Heart right ventricle (tissue), 16 donors: ENCODE results near the gene TRIM9. TPM values are rescaled to one million over a fixed set of nuclear protein-coding genes. Genes with fewer than 3 reads are reported as not detected.

ENCODE experiments used
- ATAC-seq, 8 donors: fragments of 200-7000 bp; cut with Tn5 transposase; one replicate each; pipeline ENCODE4 v1.9.1; 2020; ENCODE audit warnings: mild to moderate bottlenecking in 8 of 8, moderate library complexity in 8 of 8, moderate number of reproducible peaks in 1 of 8
- DNase-seq, 2 donors: peaks; one replicate each; pipeline ENCODE4 v3.0.0-alpha.2; 2020
- H3K27ac ChIP-seq, 10 donors: fragments of 200-600 bp; sonication (generic) in 2 of 10; one replicate each; pipeline versions ENCODE4 v1.5.0 to v1.8.0; 2020 to 2022; ENCODE audit warnings: mild to moderate bottlenecking in 3 of 10
- H3K27me3 ChIP-seq, 7 donors: fragments of 200-600 bp; one replicate each; pipeline ENCODE4 v1.8.0; 2021 to 2022; ENCODE audit warnings: mild to moderate bottlenecking in 2 of 7
- H3K36me3 ChIP-seq, 9 donors: fragments of 200-600 bp; sonication (generic) in 1 of 9; one replicate each; pipeline versions ENCODE4 v1.5.0 to v1.8.0; 2020 to 2022; ENCODE audit warnings: mild to moderate bottlenecking in 2 of 9
- H3K4me1 ChIP-seq, 9 donors: fragments of 200-600 bp; sonication (generic) in 1 of 9; one replicate each; pipeline versions ENCODE4 v1.5.0 to v1.8.0; 2020 to 2022; ENCODE audit warnings: mild to moderate bottlenecking in 4 of 9
- H3K4me3 ChIP-seq, 10 donors: fragments of 200-600 bp; sonication (generic) in 2 of 10; one replicate each; pipeline versions ENCODE4 v1.5.0 to v1.8.0; 2020 to 2022; ENCODE audit warnings: mild to moderate bottlenecking in 7 of 10, moderate library complexity in 2 of 10
- H3K9me3 ChIP-seq, 11 donors: fragments of 200-600 bp in 10 of 11; sonication (generic) in 2 of 11; one replicate each; pipeline versions ENCODE4 v1.5.0 to v1.8.0; 2013 to 2022; ENCODE audit warnings: mild to moderate bottlenecking in 2 of 11, control low read depth in 1 of 11, moderate library complexity in 1 of 11
- WGBS, 2 donors: extraction: QIAGEN DNeasy Blood & Tissue Kit; methylation state at CpG; one replicate each; pipeline ENCODE4 v1.1.7; 2013; ENCODE audit warnings: inconsistent platforms in 1 of 2; 5-methylcytosine and 5-hydroxymethylcytosine counted together
- intact Hi-C, 10 donors: fragments of 100-400 bp; cut with DNase I; formaldehyde crosslinking; loops; one replicate each; pipeline versions ENCODE4 v1.11.1 to v1.14.2; 2022
- polyA plus RNA-seq, 2 donors: library from polyadenylated mRNA; stranded (reverse); fragments of 200-250 nt; gene quantifications; one replicate each; pipeline ENCODE4 v1.2.3, GENCODE V29; 2013
- total RNA-seq, 10 donors: library from RNA; stranded (reverse); fragmentation: NEBNext Ultra II Directional in 3 of 10; extraction: Animal tissue kit (Norgen Biotek cat#: 25700) in 3 of 10; gene quantifications; one replicate each; pipeline versions ENCODE4 v1.2.1 to v1.2.4, GENCODE V29; 2021 to 2023
- TF ChIP-seq, protein P1 (sequence below), 9 donors: fragments of 200-600 bp; sonication (generic) in 2 of 9; IDR thresholded peaks; one replicate each; pipeline versions ENCODE4 v1.5.0 to v1.8.0; 2021 to 2022; ENCODE audit warnings: antibody characterized with exemption in 9 of 9, mild to moderate bottlenecking in 5 of 9, moderate library complexity in 1 of 9
- donor health status: Arrhythmogenic right ventricular cardiomyopathy.
- donor health status: ischemic (EF 13 %, LVEDD 7.1; RV severe dilation, severe dysfunction).
- donor health status: healthy with polysubstance abuse.
- donor health status: DM: no; HTN: yes; CAD: no.
- donor health status: DM: no; HTN: no; CAD: no.
- donor health status: ischemic (EF 25% LVEDD 6.9; RV normal size, moderate dysfunction).
- donor health status: ischemic (EF 25% LVEDD 5.7; RV mildly dilated, moderate dysfunction).
- donor health status: healthy.
- donor health status: DM: yes; HTN: yes; CAD: no.
- donor health status: Ischemic cardiomyopathy.
- donor health status: ischemic (EF 35%, LVEDD 5.7; RV mildly dilated, moderate dysfunction).
- donor health status: nonischemic (EF 11% LVEDD 7.7; RV severe dilation, severe dysfunction).
- donor health status: DM: yes; HTN: yes; CAD: no.
- donor health status: PGD.
- donor health status: ischemic (EF 29% LVEDD 5.4; RV normal size, mild dysfunction).
- donor health status: nonischemic (EF 23%, LVEDD 6.1; RV moderate dilation, normal function).

TRIM9 gene
- total and polyA plus RNA-seq, 12 donors, result 0.33 to 1.3 (median 0.59) TPM

DNA sequence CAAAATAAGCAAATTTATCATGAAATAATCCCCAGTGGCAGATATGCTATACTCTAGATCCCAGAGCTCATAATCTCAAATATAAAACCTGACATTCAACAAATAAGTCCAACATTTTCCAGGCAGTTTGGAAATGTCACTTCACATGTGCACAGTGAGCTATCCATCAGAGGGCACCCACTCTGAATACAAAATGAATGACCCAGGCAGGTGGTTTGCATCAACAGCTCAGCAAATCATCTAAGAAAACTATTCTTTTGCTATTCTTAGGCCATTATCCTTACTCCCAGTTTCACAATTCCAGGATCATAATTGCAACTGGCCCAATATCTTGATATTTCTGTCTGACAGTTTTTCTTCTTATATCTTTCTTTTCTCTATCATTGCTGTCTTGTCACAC is 38.5 kb downstream of the TRIM9 start:
- H3K27ac ChIP-seq, result no peak overlapping the region
- DNase-seq (no peak), ATAC-seq (no peak)
- no peaks in the 10 kb centered on the region for H3K27me3 ChIP-seq
- H3K4me1 ChIP-seq, result no peaks in the 10 kb centered on the region
- peaks cover 0 to 4% (median 0%) of the 10 kb centered on the region in 11 donors for H3K9me3 ChIP-seq
- H3K4me3 ChIP-seq, result no peak overlapping the region
- H3K36me3 ChIP-seq, result no peaks in the 10 kb centered on the region
- intact Hi-C loops, result no loop called here
- TF ChIP-seq, protein P1, sequence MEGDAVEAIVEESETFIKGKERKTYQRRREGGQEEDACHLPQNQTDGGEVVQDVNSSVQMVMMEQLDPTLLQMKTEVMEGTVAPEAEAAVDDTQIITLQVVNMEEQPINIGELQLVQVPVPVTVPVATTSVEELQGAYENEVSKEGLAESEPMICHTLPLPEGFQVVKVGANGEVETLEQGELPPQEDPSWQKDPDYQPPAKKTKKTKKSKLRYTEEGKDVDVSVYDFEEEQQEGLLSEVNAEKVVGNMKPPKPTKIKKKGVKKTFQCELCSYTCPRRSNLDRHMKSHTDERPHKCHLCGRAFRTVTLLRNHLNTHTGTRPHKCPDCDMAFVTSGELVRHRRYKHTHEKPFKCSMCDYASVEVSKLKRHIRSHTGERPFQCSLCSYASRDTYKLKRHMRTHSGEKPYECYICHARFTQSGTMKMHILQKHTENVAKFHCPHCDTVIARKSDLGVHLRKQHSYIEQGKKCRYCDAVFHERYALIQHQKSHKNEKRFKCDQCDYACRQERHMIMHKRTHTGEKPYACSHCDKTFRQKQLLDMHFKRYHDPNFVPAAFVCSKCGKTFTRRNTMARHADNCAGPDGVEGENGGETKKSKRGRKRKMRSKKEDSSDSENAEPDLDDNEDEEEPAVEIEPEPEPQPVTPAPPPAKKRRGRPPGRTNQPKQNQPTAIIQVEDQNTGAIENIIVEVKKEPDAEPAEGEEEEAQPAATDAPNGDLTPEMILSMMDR (IDR thresholded peaks at IDR 0.05), result no peak

DNA sequence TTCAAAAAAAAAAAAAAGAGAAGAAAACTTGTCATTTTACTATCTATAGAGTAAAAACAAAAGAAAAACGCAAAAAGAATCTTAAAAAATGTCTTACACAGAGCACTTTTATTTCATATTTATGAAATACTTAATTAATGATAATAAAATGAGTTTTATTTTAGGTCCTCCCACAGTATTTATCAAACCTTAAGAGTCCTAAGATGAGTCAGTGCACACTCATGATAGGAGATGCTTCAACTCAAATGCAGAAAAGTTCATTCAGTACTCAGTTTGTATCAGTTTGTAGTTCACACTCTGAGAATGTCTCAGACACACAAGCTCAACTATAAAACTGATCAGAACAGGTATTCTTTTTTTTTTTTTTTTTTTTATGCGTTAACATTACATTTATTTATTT is 41.7 kb downstream of the TRIM9 start:
- no peak overlapping the region for H3K27ac ChIP-seq
- no peaks in the 10 kb centered on the region for H3K4me1 ChIP-seq
- DNase-seq (no peak), ATAC-seq (no peak)
- no peak overlapping the region for H3K4me3 ChIP-seq
- 91 to 96% methylated on average over 2 of the region's 2 CpGs for WGBS, 2 donors
- TF ChIP-seq, protein P1 (IDR thresholded peaks at IDR 0.05), result no peak
- H3K27me3 ChIP-seq, result no peaks in the 10 kb centered on the region
- H3K36me3 ChIP-seq, result no peaks in the 10 kb centered on the region
- peaks cover 0 to 4% (median 0%) of the 10 kb centered on the region in 11 donors for H3K9me3 ChIP-seq
- intact Hi-C loops, result no loop called here

DNA sequence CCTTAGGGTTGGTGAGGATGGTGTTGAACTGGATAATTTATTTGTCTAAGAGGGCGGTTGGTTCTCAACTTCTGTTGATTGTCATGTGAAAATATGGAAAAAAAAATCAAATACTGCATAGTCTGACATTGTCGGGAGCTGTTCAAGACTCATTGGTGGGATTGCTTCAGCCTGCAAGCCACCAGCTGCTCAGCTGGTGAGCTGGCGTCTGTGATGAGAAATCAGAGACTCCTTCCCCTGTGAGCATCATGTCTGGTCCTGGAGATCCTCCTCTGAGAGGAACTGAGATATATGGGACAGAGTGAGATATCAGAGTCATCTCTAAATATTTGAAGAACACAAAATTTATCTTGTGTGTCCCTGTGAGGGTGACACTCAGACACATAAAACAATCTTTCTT is 49.9 kb downstream of the TRIM9 start:
- TF ChIP-seq, protein P1 (IDR thresholded peaks at IDR 0.05), result no peak
- H3K27me3 ChIP-seq, result peaks cover 0 to 3% (median 0%) of the 10 kb centered on the region in 7 donors
- ATAC-seq, result no peak
- no peak overlapping the region for H3K27ac ChIP-seq
- 87 to 92% methylated on average over 3 of the region's 3 CpGs for WGBS, 2 donors
- no peaks in the 10 kb centered on the region for H3K4me1 ChIP-seq
- H3K4me3 ChIP-seq, result no peak overlapping the region
- H3K9me3 ChIP-seq, result no peaks in the 10 kb centered on the region
- intact Hi-C loops, result no loop called here
- H3K36me3 ChIP-seq, result no peaks in the 10 kb centered on the region
- DNase-seq, result no peak

DNA sequence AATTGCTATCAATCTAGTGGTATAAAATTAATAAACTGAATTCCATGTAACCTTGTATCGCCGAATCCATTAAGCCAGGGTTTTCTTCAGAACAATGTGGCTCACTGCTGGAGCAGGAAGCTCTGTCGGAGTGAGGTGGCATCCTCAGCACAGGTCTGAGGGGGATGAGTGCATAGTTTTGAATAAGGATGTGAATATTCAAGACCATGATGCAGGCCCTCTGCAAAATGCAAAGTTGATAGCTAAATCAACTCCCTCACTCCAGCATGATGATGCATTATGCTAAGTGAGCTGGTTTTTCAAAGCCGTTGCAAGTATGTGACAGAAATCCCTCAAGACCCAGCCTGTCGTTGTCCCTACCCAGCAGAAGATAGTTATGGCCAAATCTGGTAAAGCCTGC is 53.0 kb downstream of the TRIM9 start:
- ATAC-seq (no peak), DNase-seq (no peak)
- intact Hi-C loops, result no loop called here
- Histone ChIP-seq H3K27me3 (peaks cover 0 to under 1% (median 0%) of the 10 kb centered on the region in 7 donors), H3K27ac (no peak overlapping the region), H3K9me3 (no peaks in the 10 kb centered on the region), H3K4me3 (no peak overlapping the region), H3K36me3 (no peaks in the 10 kb centered on the region), H3K4me1 (no peaks in the 10 kb centered on the region)
- TF ChIP-seq, protein P1 (IDR thresholded peaks at IDR 0.05), result no peak
- WGBS, 2 donors, result 69 to 70% methylated on average over 5 of the region's 5 CpGs
